ELR (cell line): ENCODE results near the gene WNT2B.
A peak's percentile ranks its signal among the peaks of the same experiment; 100 is the strongest.
"Not testable (repeated sequence)": the region's sequence is repeated elsewhere in the genome, so short reads cannot be mapped to it uniquely, and the experiment has no call there.

Source experiments
- DNase-seq: peaks from one replicate; pipeline ENCODE4 v3.0.0-alpha.2; 2015; ENCODE audit warnings: low read depth

WNT2B gene

GRCh38 chr1:112508278-112509004 is at the start of gene WNT2B:
Gene WNT2B (plus strand): TSS chr1:112508965. CDS start chr1:112509263, 298 bp downstream.
- DNase-seq: peak; percentile 43

GRCh38 chr1:112460615-112461014 is 48.1 kb upstream of the WNT2B start:
- no peak for DNase-seq

DNA sequence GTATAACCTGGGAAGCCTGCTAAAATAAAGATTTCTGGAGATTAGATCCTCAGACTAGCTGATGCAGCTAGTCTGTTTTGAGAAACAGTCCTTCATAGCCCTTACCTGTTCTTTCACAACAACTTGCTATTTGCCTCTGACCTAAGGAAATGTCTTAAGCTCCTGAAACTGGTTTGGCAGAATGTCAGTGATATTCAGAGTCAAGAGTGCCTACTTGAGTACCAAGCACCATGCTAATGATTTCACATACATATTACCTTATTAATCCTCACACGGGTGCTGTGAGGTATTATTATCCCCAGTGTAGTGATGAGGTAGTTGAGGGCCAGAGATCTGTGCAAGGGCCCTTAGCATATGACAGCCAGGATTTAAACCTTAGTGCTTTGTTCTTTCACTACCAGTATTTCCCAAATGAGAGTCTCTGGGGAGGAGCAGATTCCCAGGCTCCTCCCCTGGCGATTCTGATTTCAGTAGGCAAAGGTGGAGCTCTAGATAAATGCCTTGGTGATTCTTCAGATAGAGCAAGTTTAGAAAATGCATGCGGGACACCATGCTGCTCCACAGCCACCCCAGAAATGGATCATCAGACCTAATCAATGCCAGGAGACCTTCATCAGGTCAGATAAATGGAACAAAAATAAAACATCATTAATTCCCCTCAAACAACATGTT is 47.4 kb upstream of the WNT2B start:
- no peak for DNase-seq

GRCh38 chr1:112462953-112463279 is 45.8 kb upstream of the WNT2B start:
- no peak for DNase-seq

- no peak for DNase-seq
These were observed 44.3 kb upstream of the WNT2B start for GRCh38 chr1:112464501-112464900.

GRCh38 chr1:112465122-112465521 is 43.6 kb upstream of the WNT2B start:
- peak; percentile 53 for DNase-seq

DNA sequence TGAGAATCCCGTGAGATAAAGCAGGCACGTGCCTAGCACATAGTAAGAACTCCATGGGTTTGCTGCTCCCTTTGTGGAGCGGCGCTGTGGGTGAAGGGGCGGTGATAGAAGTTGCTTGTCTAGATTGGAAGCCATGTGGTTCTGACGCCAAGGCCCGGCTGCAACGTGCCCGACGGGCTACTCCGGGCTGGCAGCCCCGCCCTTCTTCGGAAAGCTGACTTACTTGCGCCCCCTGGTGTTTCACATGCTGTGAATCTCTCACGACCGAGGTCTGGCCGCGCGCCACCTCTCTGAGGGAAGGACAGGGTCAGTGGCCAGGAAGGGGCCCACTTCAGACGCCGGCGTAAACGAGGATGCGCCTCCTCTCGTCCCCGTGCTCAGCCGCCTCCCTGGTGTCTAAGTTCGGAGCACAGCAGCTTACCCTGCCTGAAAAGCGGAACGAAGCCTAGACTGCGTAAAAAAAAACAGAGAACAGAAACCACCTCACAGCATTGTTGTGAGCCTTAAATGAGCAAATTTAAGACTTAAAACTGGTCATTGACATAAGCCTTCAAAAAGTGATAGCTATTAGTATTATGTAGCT is 42.6 kb upstream of the WNT2B start:
- peak; percentile 96 for DNase-seq

DNA sequence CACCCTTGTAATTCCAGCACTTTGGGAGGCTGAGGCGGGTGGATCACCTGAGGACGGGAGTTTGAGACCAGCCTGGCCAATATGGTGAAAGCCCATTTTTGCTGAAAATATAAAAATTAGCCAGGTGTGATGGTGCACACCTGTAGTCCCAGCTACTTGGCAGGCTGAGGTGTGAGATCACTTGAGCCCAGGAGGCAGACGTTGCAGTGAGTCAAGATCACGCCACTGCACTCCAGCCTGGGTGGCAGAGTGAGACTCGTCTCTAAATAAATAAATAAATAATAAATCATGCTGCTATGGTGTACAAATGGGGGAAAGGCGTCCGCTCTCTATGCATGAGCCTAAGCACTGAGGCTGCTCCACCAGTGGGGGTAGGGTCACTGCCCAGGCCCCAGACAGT is 38.4 kb upstream of the WNT2B start:
- DNase-seq: not testable (repeated sequence)

DNA sequence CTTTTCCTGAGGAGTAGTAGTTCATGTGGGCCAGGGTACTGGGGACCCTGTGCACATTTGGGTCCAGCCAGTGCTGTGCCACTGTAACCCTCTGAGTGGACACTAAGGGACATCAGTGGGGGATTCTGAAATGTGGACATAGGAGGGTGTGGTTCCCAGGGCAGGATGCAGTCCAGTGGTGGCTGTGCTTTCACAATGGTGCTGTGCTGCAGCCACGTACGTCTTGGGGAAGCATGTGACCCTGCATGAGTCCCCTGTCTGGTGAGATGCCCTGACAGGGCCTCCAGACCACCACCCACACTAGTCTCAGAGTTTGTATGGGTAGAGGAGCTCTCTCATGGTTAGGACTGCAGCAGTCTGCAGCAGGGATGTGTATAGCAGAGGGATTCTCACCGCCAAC is 37.8 kb upstream of the WNT2B start:
- DNase-seq: no peak

- DNase-seq: no peak
These were observed 36.6 kb upstream of the WNT2B start for GRCh38 chr1:112472142-112472541.

DNA sequence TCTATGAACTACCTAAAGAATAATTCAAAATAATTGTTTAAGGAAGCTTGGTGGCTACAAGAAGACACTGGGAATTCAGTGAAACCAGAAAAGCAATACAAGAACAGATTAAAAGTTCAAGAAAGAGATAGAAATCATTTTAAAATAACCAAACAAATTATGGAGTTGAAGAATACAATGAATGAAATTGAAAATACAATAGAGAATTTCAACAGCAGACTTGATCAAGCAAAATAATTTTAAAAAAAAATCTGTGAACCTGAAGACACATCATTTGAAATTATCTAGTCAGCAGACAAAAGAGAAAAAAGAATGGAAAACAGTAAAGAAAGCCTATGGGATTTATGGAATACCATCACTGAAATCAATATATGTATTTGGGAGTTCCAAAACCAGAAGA is 31.2 kb upstream of the WNT2B start:
- no peak for DNase-seq

DNA sequence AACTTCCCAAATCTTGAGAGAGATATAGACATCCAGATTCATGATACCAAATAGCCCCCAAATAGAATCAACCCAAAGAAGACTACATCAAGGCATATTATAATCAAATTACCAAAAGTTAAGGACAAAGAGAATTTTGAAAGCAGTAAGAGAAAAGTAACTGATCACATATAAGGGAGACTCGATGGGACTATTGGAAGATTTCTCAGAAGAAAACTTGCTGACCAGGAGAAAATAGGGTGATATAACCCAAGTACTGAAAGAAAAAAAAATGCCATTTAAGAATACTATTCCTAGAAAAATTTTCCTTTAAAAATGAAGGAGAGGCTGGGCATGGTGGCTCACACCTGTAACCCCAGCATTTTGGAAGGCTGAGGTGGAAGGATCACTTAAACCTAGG is 30.5 kb upstream of the WNT2B start:
- no peak for DNase-seq

DNA sequence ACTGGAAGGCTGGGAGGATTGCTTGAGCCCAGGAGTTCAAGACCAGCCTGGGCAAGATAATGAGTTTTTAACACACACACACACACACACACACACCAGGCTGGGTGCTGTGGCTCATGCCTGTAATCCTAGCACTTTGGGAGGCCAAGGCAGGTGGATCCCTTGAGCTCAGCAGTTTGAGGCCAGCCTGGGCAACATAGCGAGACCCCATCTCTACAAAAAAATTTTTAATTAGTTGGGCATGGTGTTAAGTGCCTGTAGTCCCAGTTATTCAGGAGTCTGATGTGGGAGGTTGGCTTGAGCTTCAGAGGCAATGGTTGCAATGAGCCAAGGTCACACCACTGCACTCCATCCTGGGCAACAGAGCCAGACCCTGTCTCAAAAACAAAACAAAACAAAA is 22.7 kb upstream of the WNT2B start:
- not testable (repeated sequence) for DNase-seq

DNA sequence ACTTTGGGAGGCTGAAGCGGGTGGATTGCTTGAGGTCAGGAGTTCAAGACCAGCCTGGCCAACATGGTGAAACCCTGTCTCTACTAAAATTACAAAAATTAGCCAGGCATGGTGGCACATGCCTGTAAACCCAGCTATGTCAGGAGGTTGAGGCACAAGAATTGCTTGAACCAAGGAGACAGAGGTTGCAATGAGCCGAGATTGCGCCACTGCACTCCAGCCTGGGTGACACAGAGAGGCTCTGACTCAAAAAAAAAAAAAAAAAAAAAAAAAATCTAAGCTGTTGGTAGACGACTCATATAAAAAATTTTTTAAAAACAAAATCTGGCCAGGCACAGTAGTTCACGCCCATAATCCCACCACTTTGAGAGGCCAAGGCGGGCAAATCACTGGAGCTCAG is 21.1 kb upstream of the WNT2B start:
- peak; percentile 20 for DNase-seq

DNA sequence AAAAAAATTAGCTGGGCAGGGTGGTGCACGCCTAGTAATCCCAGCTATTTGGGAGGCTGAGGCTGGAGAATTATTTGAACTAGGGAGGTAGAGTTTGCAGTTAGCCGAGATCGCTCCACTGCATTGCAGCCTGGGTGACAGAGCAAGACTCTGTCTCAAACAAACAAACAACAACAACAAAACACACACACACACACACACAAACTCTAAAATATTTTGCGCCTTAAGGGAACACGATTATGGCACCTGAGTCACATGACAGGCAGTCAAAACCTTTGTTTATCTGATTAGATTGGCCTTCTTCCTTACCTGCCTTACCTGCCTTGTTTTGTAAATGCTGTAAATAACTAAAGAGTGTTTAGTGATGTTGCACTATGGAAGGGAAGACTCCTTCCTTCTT is 20.6 kb upstream of the WNT2B start:
- DNase-seq: no peak

DNA sequence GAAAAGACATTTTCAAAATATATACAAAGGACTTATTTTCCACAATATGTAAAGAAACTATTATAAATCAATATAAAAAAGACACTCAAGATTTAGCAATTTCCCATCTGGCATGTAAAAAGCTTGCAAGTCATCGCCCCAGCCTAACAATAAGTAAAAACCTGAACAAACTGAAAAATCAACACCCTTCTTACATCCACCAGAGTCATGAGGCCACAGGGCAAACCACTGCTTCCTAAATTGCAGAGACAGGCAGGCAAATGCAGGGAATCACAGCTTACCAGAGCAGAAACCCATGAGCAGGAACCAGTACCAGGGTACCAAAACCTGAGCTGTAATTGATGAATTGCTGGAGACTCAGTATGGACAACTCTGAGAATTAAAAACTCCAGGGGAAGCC is 16.7 kb upstream of the WNT2B start:
- DNase-seq: no peak

DNA sequence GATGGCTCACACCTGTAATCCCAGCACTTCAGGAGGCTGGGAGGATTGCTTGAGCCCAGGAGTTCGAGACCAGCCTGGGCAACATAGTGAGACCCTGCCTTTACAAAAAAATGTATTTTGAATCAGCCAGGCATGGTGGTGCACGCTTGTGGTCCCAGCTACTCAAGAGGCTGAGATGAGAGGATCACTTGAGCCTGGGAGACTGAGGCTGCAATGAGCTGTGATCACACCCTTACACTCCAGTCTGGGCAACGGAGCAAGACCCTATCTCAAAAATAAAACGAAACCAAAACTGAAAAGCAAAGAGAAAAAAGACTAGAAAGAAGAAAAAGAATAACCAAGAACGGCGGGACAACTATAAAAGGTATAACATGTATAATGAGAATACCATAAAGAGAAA is 15.4 kb upstream of the WNT2B start:
- no peak for DNase-seq

DNA sequence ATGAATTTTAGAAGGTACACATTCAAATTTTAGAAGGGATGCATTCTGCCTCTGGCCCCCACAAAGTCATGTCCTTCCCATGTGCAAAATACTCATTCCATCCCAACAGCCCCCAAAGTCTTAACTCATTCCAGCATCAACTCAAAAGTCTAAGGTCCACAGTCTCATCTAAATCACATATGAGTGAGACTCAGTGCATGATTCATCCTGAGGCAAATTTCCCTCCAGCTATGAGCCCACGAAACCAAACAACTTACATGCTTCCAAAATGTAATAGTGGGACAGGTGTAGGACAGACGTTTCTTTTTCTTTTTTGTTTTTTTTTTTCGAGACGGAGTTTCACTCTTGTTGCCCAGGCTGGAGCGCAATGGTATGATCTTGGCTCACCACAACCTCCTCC is 12.5 kb upstream of the WNT2B start:
- DNase-seq: peak; percentile 52

DNA sequence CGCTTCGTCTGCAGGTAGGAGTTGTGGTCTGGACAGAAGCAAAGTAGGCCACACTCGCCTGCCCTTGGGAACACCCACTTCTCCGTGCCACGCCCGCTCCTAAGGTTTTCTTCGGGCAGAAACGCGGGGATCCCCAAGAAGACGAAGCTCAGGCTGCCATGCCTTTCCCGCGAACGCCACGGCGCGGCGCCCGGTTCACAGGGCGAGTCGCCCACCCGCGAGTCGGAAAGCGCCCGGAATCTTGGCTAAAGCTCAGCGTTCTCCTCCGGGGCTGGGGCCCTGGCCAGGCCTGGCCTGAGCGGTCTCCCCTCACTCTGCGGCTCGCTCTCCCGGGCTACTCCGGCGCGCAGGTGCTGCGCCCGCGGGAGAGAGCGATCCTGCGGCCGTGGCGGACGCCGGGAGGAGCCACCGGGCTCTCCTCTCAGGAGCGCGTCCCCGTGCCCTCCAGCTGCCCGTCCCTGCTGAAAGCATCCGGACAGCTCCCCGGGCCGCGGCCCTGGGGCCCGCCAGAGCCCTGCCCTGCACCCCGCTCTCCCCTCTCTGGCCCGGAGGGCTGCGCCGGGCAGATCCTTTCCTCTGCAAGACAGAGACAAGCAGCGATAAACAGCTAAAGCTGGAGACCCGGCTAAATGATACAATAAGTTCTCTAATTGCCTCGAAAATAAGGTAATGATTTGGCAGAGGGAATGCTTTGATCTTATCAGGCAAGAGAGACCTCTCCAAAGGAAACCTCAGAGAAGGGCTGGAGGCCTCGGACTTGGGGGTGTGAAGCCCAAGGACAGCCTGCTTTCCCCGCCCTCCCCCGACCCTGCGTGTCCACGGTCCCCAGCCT is 6.7 kb upstream of the WNT2B start:
- peak; percentile 80 for DNase-seq

GRCh38 chr1:112502826-112503225 is 5.9 kb upstream of the WNT2B start:
- no peak for DNase-seq

DNA sequence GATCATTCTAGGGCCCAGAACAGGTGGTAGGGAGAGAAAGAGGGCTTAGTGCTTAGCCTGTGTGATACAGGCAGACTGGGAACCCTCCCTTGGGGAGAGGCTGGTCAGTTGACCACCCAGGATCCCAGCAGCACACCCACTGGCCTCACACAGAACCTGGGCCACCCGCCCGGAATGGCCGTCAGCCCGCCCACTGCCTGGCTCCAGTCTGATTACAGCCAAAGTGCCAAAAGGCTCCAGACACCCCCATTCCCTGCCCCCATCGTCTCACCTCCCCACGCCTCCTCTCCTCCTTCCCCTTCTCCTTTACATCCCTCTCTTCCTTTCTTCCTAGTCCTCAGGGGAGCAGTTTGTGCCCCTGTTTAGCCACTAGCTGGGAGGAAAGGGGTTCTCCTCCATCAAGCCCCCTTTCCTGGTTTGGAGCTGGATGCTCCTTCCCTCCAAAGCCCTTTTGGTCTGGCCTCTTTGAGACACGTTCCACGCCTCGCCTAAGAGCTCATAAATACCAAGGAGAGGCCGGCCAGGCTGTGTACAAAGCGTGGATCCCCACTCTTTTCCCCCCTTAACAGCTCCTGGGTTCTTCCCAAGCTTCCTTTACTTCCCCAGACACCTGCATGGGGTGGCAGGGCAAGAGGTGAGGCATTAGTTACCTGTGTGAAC is 4.6 kb upstream of the WNT2B start:
- DNase-seq: no peak
